Smooth muscle cell (in vitro differentiated cells): ENCODE results near the gene ATP2B3. TPM values are rescaled to one million over a fixed set of nuclear protein-coding genes. Genes with fewer than 3 reads are reported as not detected.

ENCODE experiments used
- DNase-seq: peaks from one replicate; lab custom pipeline; 2025; ENCODE audit not compliant: unreplicated experiment; lab: John Stamatoyannopoulos, UW
- H2AFZ ChIP-seq: fragments of 200-600 bp; sonication (generic); 2 replicates; pipeline ENCODE4 v1.6.0; 2016; ENCODE audit warnings: antibody characterized with exemption, low read depth, mild to moderate bottlenecking
- H3F3A ChIP-seq: fragments of 200-600 bp; sonication (generic); 2 replicates; pipeline ENCODE4 v1.6.0; 2017; ENCODE audit warnings: antibody characterized with exemption, low read depth
- H3K27ac ChIP-seq: fragments of 200-600 bp; sonication (generic); 2 replicates; pipeline ENCODE4 v1.5.1; 2016; ENCODE audit warnings: low read depth, mild to moderate bottlenecking
- H3K27me3 ChIP-seq: fragments of 200-600 bp; sonication (generic); 2 replicates; pipeline ENCODE4 v1.6.1; 2016; ENCODE audit warnings: low read depth, mild to moderate bottlenecking
- H3K36me3 ChIP-seq: fragments of 200-600 bp; sonication (generic); 2 replicates; pipeline ENCODE4 v1.5.1; 2016; ENCODE audit warnings: low read depth
- H3K4me1 ChIP-seq: fragments of 200-600 bp; sonication (generic); 2 replicates; pipeline ENCODE4 v1.5.1; 2016; ENCODE audit warnings: low read depth
- H3K4me2 ChIP-seq: fragments of 200-600 bp; sonication (generic); 2 replicates; pipeline ENCODE4 v1.6.0; 2016; ENCODE audit warnings: mild to moderate bottlenecking
- H3K4me3 ChIP-seq: fragments of 200-600 bp; sonication (generic); 2 replicates; pipeline ENCODE4 v1.5.1; 2016; ENCODE audit warnings: mild to moderate bottlenecking
- H3K79me2 ChIP-seq: fragments of 200-600 bp; sonication (generic); 2 replicates; pipeline ENCODE4 v1.6.0; 2016; ENCODE audit warnings: low read depth, mild to moderate bottlenecking
- H3K9ac ChIP-seq: fragments of 200-600 bp; sonication (generic); 2 replicates; pipeline ENCODE4 v1.6.0; 2016; ENCODE audit warnings: low read depth
- H3K9me3 ChIP-seq: fragments of 200-600 bp; sonication (generic); replicated peaks from 2 replicates; pipeline ENCODE4 v1.5.1; 2016; ENCODE audit warnings: low read depth
- H4K20me1 ChIP-seq: fragments of 200-600 bp; sonication (generic); 2 replicates; pipeline ENCODE4 v1.6.0; 2016; ENCODE audit warnings: low read depth
- CTCF ChIP-seq: fragments of 200-600 bp; sonication (generic); IDR thresholded peaks from 2 replicates; pipeline ENCODE4 v1.5.1; 2017; ENCODE audit warnings: borderline replicate concordance, mild to moderate bottlenecking, antibody characterized with exemption; ENCODE audit not compliant: insufficient read depth, poor library complexity, severe bottlenecking
- WGBS: methylation state at CpG from one replicate; pipeline ENCODE4 v1.1.7; 2016; ENCODE audit warnings: low lambda C conversion rate; 5-methylcytosine and 5-hydroxymethylcytosine counted together
- polyA plus RNA-seq: library from polyadenylated mRNA; unstranded; fragments of >200 nt; fragmentation: Nextera tagmentation; extraction: Ambion mirVana; gene quantifications from 2 replicates; pipeline ENCODE4 v1.2.1, GENCODE V29; 2016
- total RNA-seq: library from RNA; depleted of rRNA; stranded (reverse); fragments of >200 nt; gene quantifications from 2 replicates; pipeline ENCODE4 v1.2.3, GENCODE V29; 2014

ATP2B3 gene
- total and polyA plus RNA-seq, 2 experiments from 2014 or later, result 0.05 to 0.22 TPM

- Histone ChIP-seq H3K27me3 (no peaks in the 10 kb centered on the region), H3K4me3 (no peak overlapping the region), H3K27ac (no peak overlapping the region), H3K9me3 (no peaks in the 10 kb centered on the region), H3F3A (no peaks in the 10 kb centered on the region), H3K36me3 (no peaks in the 10 kb centered on the region), H3K79me2 (no peaks in the 10 kb centered on the region), H3K9ac (no peak overlapping the region), H2AFZ (no peak overlapping the region), H3K4me2 (no peak overlapping the region), H3K4me1 (no peaks in the 10 kb centered on the region), H4K20me1 (no peaks in the 10 kb centered on the region)
- TF ChIP-seq CTCF, result no peak
- WGBS, result 87% methylated on average over 11 of the region's 11 CpGs
- DNase-seq, result no peak
Observed at GRCh38 chrX:153546386-153546785, 28.9 kb downstream of the ATP2B3 start.

DNA sequence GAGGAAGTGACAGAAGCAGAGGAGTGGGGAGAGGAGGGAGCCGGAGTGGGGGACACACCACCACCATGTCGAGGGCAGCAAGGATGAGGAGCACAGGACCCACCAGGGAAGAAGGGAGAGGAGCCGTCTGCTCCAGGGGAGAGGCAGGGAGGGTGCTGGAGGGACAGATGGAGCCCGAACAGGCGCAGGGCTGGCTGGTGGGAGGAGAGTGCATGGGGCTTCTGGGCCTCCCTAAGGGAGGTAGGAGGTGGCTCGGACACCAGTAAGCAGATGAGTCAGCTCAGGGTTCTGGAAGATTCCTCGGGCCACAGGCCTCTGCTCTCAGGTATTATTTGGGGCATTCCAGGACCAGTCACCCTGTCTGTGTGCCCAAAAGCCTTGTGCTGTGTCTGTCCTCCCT, 29.8 kb downstream of the ATP2B3 start:
- Histone ChIP-seq H3K79me2 (no peaks in the 10 kb centered on the region), H3K9ac (no peak overlapping the region), H3K27ac (no peak overlapping the region), H3K4me2 (no peak overlapping the region), H3K27me3 (no peaks in the 10 kb centered on the region), H3F3A (no peaks in the 10 kb centered on the region), H3K9me3 (no peaks in the 10 kb centered on the region), H2AFZ (no peak overlapping the region), H3K4me3 (no peak overlapping the region), H3K4me1 (no peaks in the 10 kb centered on the region), H4K20me1 (no peaks in the 10 kb centered on the region), H3K36me3 (no peaks in the 10 kb centered on the region)
- no peak for DNase-seq
- 48% methylated on average over 6 of the region's 7 CpGs for WGBS
- no peak for TF ChIP-seq CTCF

DNA sequence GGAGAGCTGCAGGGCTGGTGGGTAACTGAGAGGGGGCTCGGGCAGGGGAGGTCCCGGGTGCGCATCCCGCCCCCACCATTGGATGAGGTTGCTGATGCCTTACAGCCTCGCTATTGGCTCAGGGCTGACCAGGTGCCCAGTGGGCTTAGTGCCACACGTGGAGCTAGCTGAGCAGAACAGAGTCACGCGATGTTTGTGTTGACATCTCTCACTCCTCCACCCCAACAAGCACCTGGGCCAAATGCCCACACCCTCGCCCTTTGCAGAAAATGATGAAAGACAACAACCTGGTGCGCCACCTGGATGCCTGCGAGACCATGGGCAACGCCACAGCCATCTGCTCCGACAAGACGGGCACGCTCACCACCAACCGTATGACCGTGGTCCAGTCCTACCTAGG, 31.8 kb downstream of the ATP2B3 start:
- Histone ChIP-seq H3K9ac (no peak overlapping the region), H3K9me3 (no peaks in the 10 kb centered on the region), H3K27ac (no peak overlapping the region), H2AFZ (no peak overlapping the region), H3K4me3 (no peak overlapping the region), H3K4me1 (no peaks in the 10 kb centered on the region), H3K36me3 (no peaks in the 10 kb centered on the region), H4K20me1 (no peaks in the 10 kb centered on the region), H3K4me2 (no peak overlapping the region), H3F3A (no peaks in the 10 kb centered on the region), H3K79me2 (no peaks in the 10 kb centered on the region), H3K27me3 (no peaks in the 10 kb centered on the region)
- DNase-seq, result no peak
- 93% methylated on average over 12 of the region's 17 CpGs for WGBS
- no peak for TF ChIP-seq CTCF

DNA sequence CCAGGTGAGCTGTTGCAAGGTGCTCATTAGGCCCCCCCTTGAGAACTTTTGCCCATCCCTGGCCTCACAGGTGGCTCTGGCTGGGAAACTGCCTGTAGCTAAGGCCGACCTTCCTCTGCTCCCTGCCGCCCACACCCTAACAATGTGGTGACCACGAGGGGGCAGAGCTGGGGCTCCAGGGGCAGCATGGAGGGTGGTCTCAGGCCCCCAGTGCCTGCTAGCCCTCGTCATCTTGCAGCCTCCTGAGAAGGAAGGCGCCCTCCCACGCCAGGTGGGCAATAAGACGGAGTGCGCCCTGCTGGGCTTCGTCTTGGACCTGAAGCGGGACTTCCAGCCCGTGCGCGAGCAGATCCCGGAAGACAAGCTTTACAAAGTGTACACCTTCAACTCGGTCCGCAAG, 32.4 kb downstream of the ATP2B3 start:
- Histone ChIP-seq H3F3A (no peaks in the 10 kb centered on the region), H3K27ac (no peak overlapping the region), H3K4me1 (no peaks in the 10 kb centered on the region), H2AFZ (no peak overlapping the region), H3K79me2 (no peaks in the 10 kb centered on the region), H3K27me3 (no peaks in the 10 kb centered on the region), H4K20me1 (no peaks in the 10 kb centered on the region), H3K36me3 (no peaks in the 10 kb centered on the region), H3K9me3 (no peaks in the 10 kb centered on the region), H3K9ac (no peak overlapping the region), H3K4me3 (no peak overlapping the region), H3K4me2 (no peak overlapping the region)
- 91% methylated on average over 16 of the region's 16 CpGs for WGBS
- no peak for DNase-seq
- TF ChIP-seq CTCF, result no peak
